Neural cell (in vitro differentiated cells): ENCODE results near the gene DYRK3.

ENCODE experiments used
- EZH2 ChIP-seq: fragments of 200-600, 300-800 bp; shearing (Covaris generic), sonication (generic); IDR thresholded peaks from 2 replicates; pipeline ENCODE4 v1.6.1; 2014; ENCODE audit warnings: antibody characterized with exemption, low read length, borderline replicate concordance, mild to moderate bottlenecking; ENCODE audit not compliant: insufficient read depth, poor library complexity, severe bottlenecking
- POLR2AphosphoS5 ChIP-seq: IDR thresholded peaks from 2 replicates; pipeline ENCODE4 v1.6.1; 2012
- RAD21 ChIP-seq: fragments of 450-650 bp; conservative IDR thresholded peaks from 2 replicates; pipeline ENCODE4 v1.6.1; 2014; ENCODE audit warnings: antibody characterized with exemption, mild to moderate bottlenecking, moderate library complexity
- SMC3 ChIP-seq: fragments of 450-650 bp; conservative IDR thresholded peaks from 2 replicates; pipeline ENCODE4 v1.6.1; 2014; ENCODE audit warnings: antibody characterized with exemption, mild to moderate bottlenecking, moderate library complexity; ENCODE audit not compliant: poor library complexity
- TAF1 ChIP-seq: IDR thresholded peaks from 2 replicates; pipeline ENCODE4 v1.6.1; 2012; ENCODE audit warnings: low read depth
- TF ChIP-seq, protein P1 (sequence below): fragments of 450-650 bp; IDR thresholded peaks from 2 replicates; pipeline ENCODE4 v1.5.1; 2014; ENCODE audit warnings: antibody characterized with exemption, mild to moderate bottlenecking, moderate library complexity; ENCODE audit not compliant: poor library complexity, severe bottlenecking

DNA sequence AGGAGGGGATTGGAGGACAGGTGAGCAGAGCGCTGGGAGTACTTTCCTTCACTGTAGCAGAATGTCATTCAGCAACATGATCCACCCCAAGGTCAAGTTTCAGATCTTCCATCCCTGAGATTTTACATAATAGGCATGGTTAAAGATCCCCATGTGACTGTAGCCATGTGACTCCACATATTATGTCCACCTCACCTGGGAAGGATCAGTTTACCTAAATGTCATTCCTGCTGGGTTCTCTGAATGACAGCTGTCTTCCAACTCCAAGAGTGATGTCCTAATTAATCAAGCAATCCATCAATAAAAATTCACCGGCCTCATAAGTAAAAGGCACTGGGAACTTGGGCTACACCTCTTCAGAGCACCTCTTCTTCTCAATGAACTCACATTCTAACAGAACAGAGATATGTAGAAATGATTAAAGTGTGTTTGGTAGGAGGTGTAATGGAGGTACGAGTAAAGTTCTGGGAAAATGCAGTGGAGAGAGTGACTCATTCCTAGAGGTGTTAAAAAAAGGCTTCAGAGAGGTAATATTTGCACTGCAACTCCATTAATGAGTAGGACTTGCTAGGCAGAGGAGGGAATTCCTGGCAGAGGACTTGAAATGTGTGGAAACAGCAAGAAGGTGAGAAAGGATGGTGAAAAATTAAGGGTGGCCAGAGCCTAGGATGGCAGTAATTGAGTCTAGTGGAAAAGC is 27.2 kb downstream of the DYRK3 start:
- no peak for TF ChIP-seq EZH2
- no peak for TF ChIP-seq SMC3
- TF ChIP-seq POLR2AphosphoS5 = no peak
- TF ChIP-seq, protein P1, sequence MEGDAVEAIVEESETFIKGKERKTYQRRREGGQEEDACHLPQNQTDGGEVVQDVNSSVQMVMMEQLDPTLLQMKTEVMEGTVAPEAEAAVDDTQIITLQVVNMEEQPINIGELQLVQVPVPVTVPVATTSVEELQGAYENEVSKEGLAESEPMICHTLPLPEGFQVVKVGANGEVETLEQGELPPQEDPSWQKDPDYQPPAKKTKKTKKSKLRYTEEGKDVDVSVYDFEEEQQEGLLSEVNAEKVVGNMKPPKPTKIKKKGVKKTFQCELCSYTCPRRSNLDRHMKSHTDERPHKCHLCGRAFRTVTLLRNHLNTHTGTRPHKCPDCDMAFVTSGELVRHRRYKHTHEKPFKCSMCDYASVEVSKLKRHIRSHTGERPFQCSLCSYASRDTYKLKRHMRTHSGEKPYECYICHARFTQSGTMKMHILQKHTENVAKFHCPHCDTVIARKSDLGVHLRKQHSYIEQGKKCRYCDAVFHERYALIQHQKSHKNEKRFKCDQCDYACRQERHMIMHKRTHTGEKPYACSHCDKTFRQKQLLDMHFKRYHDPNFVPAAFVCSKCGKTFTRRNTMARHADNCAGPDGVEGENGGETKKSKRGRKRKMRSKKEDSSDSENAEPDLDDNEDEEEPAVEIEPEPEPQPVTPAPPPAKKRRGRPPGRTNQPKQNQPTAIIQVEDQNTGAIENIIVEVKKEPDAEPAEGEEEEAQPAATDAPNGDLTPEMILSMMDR = no peak
- TF ChIP-seq TAF1 = no peak
- TF ChIP-seq RAD21 = no peak
